Right lobe of liver (tissue), 4 donors: ENCODE data around the gene TSTD2.

Source experiments
- POLR2A ChIP-seq: fragments of 450-650 bp; IDR thresholded peaks from one replicate; pipeline ENCODE4 v1.6.1; 2017; ENCODE audit warnings: antibody characterized with exemption, mild to moderate bottlenecking
- TF ChIP-seq, protein P1 (sequence below), 4 donors: fragments of 200-600 bp in 3 of 4; fragments of 450-650 bp in 1 of 4; IDR thresholded peaks; one replicate each; pipeline versions ENCODE4 v1.5.1 to v1.8.0; 2016 to 2022; ENCODE audit warnings: antibody characterized with exemption in 4 of 4, mild to moderate bottlenecking in 2 of 4
- donor health status: DM: no; HTN: no; CAD: no.
- donor health status: DM: no; HTN: no; CAD: no.
- donor health status: DM: no; HTN: yes; CAD: no.

DNA sequence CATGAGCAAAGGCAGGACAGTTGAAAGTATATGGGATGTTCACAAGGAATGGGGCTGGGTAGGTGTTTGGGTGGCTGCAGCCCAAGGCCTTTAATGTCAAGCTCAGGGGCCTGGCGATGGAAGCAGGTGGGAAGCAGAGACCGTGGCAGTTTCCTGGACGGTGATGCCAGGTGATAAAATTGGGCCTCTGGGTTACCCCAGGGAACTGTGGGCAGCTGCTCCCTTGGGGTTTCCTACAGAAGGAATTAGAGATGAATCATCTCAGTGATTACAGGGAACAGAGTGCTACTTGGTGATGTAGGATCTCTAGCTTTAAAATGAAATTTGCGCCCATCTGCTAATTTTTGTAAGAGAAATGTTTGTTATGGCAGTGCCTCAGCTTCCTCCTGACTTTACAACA lies 39.2 kb downstream of the TSTD2 start:
- TF ChIP-seq, protein P1, sequence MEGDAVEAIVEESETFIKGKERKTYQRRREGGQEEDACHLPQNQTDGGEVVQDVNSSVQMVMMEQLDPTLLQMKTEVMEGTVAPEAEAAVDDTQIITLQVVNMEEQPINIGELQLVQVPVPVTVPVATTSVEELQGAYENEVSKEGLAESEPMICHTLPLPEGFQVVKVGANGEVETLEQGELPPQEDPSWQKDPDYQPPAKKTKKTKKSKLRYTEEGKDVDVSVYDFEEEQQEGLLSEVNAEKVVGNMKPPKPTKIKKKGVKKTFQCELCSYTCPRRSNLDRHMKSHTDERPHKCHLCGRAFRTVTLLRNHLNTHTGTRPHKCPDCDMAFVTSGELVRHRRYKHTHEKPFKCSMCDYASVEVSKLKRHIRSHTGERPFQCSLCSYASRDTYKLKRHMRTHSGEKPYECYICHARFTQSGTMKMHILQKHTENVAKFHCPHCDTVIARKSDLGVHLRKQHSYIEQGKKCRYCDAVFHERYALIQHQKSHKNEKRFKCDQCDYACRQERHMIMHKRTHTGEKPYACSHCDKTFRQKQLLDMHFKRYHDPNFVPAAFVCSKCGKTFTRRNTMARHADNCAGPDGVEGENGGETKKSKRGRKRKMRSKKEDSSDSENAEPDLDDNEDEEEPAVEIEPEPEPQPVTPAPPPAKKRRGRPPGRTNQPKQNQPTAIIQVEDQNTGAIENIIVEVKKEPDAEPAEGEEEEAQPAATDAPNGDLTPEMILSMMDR (IDR thresholded peaks at IDR 0.05) = no peak
- no peak for TF ChIP-seq POLR2A
